Measurements from ENCODE around the gene WDR5B.

- no peak for TF ChIP-seq REST (IDR thresholded peaks at IDR 0.05; ENCODE audit: insufficient read depth in 1 of 2, low read depth in 2 of 2, low read length in 2 of 2)
- no peak for TF ChIP-seq POLR2AphosphoS5 (IDR thresholded peaks at IDR 0.05; ENCODE audit: low read depth, low read length)
- TF ChIP-seq TAF1 (IDR thresholded peaks at IDR 0.05; ENCODE audit: borderline replicate concordance, insufficient read depth, low read length): no peak
- TF ChIP-seq SIN3A (IDR thresholded peaks at IDR 0.05; ENCODE audit: borderline replicate concordance, insufficient read depth, low read length): no peak
These were observed 45.9 kb upstream of the WDR5B start for GRCh38 chr3:122461806-122462205.

All from PFSK-1 (cell line).